GM19351 (cell line): Measurements from ENCODE around the gene UNKL.
"Not testable (repeated sequence)": the region's sequence is repeated elsewhere in the genome, so short reads cannot be mapped to it uniquely, and the experiment has no call there.

ENCODE experiments used
- ATAC-seq: cut with Tn5 transposase; IDR thresholded peaks from one replicate; pipeline ENCODE4 v1.9.1; 2021; ENCODE audit warnings: mild to moderate bottlenecking, moderate library complexity; ENCODE audit not compliant: unreplicated experiment

UNKL gene

DNA sequence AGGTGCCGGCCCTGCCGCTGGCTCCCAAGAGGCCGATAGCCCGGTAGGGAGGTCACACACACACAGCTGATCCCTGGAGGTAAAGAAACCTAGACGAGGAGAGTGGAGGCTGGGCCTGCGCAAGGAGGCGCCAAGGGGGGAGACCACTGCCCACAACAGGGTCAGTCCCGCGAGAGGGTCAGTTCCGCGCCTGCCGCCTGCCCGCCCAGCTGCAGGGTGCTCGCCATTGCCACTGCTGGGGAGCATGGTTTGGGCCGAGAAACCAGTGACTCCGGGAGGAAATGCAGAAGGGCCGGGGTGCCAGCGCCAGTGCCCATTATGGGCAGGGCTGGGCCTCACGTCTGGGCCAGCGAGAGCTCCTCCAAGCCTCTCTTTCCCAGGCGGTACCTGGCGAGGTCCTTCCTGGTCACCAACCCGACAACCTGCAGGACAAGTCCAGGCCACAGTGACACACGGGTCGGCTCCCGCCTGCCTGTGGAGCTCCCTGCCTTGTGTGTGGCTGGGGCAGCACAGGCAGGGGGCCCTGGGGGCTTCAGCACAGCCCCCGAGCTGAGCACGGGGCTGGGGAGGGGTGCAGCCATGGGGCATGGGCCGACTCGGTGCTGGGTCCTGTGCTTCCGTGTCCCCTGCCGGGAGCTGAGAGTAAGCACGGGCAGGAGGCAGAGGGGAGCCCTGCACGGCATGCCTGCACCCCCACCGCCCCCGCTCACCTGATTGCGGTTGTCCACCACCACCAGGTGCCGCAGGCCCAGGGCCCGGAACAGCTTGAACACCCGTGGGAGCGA is 32.0 kb upstream of the UNKL start:
- no peak for ATAC-seq

DNA sequence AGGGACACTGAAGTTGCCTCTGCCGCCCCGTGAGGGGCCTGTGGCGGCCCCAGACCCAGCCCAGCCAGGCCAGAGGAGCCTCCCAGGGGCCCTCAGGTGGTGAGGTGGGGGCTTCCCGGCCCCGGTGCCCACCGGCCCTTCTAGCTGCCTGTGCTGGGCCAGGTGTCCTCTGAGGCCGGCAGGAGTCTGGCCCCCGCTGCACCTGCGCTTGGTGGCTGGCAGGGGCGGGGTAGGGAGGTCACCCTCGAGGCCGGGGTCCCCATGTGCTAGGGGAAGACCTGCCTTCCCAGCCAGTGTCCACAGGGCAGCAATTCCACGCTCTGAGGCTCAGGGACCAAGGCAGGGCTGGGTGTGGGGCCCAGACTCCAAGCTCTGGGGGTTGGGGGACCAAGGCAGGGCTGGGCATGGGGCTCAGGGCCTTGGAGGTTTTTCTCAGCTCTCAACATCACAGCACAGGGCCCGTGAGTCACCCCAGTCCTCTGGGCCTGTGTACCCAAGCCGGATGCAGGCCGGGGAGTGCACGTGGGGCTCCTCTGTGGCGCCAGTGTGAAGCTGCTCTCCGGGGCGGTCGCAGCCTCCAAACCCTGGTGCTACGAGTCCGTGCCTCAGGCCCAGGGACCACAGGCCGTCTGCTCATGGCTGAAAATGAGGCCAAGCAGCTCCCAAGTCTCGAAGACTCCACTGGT is 31.2 kb upstream of the UNKL start:
- ATAC-seq: no peak

- no peak for ATAC-seq
These were observed 30.4 kb upstream of the UNKL start for GRCh38 chr16:1444730-1445517.

- no peak for ATAC-seq
These were observed 29.7 kb upstream of the UNKL start, which contains the start of gene CCDC154 for GRCh38 chr16:1443980-1444729. TSS of gene CCDC154 (minus strand) at chr16:1444556. CDS start at chr16:1444322, 234 bp downstream.

DNA sequence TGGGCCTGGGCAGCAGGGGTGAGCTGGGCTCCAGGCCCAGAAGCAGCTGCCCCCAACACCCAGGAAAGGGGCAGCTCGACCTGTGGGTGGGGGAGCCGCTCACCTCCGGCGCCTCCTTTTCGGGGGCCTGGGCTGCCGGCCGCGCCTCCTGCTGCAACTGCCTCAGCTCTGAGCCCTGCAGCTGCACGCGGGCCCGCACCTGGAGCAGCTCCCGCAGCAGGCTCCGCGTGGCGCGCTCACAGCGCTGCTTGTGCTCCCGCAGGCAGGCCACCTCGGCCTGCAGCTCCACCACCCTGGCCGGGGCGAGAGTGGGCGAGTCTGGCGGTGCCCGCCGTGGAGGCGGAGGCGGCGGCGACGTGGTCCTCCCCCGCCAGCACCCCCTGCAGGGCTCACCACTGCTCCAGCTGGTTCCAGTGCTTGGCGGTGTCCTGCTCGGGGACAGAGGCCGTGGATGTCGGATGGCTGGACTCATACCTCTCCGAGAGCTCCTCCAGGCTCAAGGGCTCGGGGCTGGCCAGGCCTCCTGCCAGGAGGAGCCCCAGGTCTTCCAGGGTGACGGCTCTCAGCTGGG is 29.0 kb upstream of the UNKL start:
- ATAC-seq: no peak

GRCh38 chr16:1442697-1443096 is 28.2 kb upstream of the UNKL start:
- ATAC-seq: no peak

- no peak for ATAC-seq
These were observed 26.9 kb upstream of the UNKL start for GRCh38 chr16:1441391-1441829.

DNA sequence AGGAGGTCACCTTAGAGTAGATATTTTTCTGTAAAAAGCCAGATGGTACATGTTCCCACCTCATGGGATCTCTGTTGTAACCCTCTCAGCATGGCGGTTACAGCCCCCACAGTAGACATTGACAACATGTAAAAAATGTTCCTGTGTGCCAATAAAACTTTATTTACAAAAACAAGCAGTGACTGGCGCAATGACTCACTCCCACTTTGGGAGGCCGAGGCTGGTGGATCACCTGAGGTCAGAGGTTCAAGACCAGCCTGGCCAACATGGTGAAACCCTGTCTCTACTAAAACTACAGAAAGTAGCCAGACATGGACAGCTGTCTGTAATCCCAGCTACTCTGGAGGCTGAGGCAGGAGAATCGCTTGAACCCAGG is 25.2 kb upstream of the UNKL start:
- ATAC-seq: not testable (repeated sequence)

GRCh38 chr16:1439058-1439698 is 24.7 kb upstream of the UNKL start:
- no peak for ATAC-seq

GRCh38 chr16:1438229-1439057 is 23.9 kb upstream of the UNKL start:
- ATAC-seq: no peak

GRCh38 chr16:1437606-1438005 is 23.1 kb upstream of the UNKL start:
- ATAC-seq: no peak

- ATAC-seq: no peak
These were observed 22.3 kb upstream of the UNKL start for GRCh38 chr16:1436731-1437355.

- ATAC-seq: no peak
These were observed 21.6 kb upstream of the UNKL start for GRCh38 chr16:1435921-1436697.

DNA sequence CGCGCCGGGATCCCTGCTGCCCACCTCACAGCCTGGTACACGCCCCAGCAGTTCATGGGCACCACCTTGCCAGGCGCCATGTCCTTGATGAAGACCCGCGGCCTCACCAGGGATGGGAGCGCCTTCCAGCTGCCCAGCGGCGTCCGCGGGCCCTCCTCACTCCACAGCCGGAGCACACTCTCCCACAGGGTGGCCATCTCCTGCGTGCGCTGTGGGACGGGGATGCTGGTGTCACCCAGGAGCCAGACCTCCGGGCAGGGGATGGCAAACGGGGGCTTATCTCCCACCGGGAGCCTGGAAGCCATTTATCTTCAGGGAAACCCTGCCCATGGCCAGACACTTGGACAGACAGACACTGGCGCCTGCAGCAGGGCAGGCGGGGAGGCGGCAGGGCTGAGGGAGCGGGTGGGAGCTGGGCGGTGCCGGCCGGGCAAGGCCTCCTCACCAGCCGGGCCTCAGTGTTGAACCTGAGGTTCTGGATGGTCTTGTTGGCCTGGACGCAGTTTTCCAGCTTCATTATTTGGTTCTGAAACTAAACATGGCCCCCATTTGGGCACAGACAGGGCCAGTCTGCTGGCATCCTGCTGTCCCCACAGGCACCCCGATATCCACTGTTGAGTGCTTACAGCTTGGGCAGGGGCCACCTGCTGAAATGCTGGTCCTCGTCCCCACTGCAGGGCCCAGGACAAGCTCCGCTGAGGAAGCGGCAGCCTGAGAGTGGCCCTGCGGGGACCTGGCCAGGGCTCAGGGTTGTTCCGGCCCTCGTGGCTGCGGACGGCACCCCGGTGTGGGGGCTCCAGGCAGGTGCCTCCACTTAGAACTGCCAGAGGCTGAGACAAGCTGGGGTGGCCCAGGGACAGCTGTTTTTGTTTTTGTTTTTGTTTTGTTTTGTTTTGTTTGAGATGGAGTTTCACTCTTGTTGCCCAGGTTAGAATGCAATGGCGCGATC is 20.4 kb upstream of the UNKL start:
- no peak for ATAC-seq

- no peak for ATAC-seq
These were observed 19.3 kb upstream of the UNKL start for GRCh38 chr16:1433756-1434155.

DNA sequence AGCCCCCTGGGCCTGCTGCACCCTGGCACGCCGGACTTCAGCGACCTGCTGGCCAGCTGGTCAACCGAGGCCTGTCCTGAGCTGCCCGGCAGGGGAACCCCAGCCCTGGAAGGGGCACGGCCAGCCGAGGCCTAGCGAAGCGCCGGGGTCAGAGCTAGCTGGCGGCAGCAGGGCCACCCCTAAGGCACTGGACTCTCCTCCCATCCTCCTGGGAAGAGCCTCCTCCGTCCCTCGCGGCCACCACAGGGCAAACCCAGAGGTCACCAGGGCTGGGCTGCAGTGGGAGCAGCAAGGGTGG is 18.7 kb upstream of the UNKL start:
- ATAC-seq: no peak
